Osteocyte (in vitro differentiated cells): ENCODE data around the gene BRD7. TPM values are rescaled to one million over a fixed set of nuclear protein-coding genes. Genes with fewer than 3 reads are reported as not detected.

ENCODE experiments used
- DNase-seq: peaks from one replicate; pipeline ENCODE4 v3.0.0; 2021; ENCODE audit warnings: mixed read lengths; ENCODE audit not compliant: unreplicated experiment; ENCODE audit errors: extremely low spot score
- H3K27ac Mint-ChIP-seq: one replicate; pipeline ENCODE4 v1.8.0; 2021; ENCODE audit warnings: mild to moderate bottlenecking, mixed read lengths; ENCODE audit not compliant: unreplicated experiment
- H3K27me3 Mint-ChIP-seq: one replicate; pipeline ENCODE4 v1.8.0; 2021; ENCODE audit warnings: mixed read lengths; ENCODE audit not compliant: unreplicated experiment
- H3K36me3 Mint-ChIP-seq: one replicate; pipeline ENCODE4 v1.8.0; 2021; ENCODE audit warnings: mixed read lengths; ENCODE audit not compliant: unreplicated experiment
- H3K4me1 Mint-ChIP-seq: one replicate; pipeline ENCODE4 v1.8.0; 2021; ENCODE audit warnings: mixed read lengths; ENCODE audit not compliant: unreplicated experiment
- H3K4me3 Mint-ChIP-seq: one replicate; pipeline ENCODE4 v1.8.0; 2021; ENCODE audit warnings: mild to moderate bottlenecking, moderate library complexity, mixed read lengths; ENCODE audit not compliant: unreplicated experiment
- H3K9me3 Mint-ChIP-seq: one replicate; pipeline ENCODE4 v1.8.0; 2021; ENCODE audit warnings: mixed read lengths; ENCODE audit not compliant: unreplicated experiment
- CTCF ChIP-seq: fragments of 200-600 bp; sonication (generic); IDR thresholded peaks from 2 replicates; pipeline ENCODE4 v1.5.0; 2021; ENCODE audit warnings: antibody characterized with exemption, mild to moderate bottlenecking, moderate library complexity
- total RNA-seq: library from RNA; stranded (reverse); gene quantifications from 2 replicates; pipeline ENCODE4 v1.2.1, GENCODE V29; 2021

The BRD7 gene
- total RNA-seq, 1 donor from 2014 or later = 72.3 TPM

DNA sequence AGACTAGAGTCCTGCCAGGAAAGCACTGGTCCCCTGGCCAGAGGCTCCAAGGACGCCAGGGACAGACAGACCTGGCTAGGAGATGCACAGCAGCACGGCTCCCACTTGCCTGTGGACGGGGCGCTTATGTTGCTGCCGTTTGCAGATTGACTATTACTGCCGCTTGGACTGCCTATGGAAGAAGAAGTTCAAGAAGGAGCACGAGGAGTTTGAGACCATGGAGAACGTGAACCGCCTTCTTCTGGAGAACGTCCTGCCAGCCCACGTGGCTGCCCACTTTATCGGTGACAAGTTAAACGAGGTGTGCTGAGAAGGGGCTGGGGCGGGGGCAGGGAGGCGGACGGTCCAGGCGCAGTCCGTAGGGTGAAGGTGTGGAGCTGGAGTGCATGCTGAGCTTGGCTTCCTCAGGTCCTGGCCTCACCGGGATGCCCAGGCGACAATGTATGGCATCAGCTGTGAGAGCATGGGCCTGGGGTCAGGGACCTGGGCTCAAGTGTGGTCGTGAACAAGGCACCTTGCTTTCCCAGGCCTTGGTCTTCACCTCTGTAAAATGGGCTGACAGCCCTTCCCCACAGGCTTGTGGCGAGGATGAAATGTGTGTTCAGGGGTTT, 56.8 kb downstream of the BRD7 start:
- Mint-ChIP-seq H3K4me3 (no peak overlapping the region), H3K27ac (no peak overlapping the region), H3K4me1 (peaks cover 15% of the 10 kb centered on the region), H3K9me3 (no peaks in the 10 kb centered on the region), H3K27me3 (no peaks in the 10 kb centered on the region), H3K36me3 (peaks cover 18% of the 10 kb centered on the region)
- DNase-seq = peak; percentile 77
- no peak for TF ChIP-seq CTCF

DNA sequence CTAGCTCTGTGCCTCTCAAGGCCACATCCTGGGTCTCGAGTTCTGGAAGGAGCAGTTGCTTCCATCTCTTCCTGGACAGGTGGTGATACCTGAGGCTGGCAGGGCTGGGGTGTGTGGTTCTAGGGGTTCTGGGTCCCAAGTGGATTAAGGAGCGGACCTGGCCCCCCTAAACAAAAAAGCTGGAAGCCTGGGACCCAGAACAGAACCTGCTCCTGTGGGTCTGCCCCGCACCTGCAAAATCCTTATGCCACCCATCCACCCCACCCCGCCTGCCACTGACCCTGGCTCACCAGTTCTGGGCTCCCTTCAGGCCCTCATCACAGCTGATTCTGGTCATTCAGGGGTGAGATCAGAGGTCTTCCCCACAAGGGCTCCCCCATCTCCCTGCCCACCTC, 57.7 kb downstream of the BRD7 start:
- no peak for DNase-seq
- H3K9me3 Mint-ChIP-seq = no peaks in the 10 kb centered on the region
- no peaks in the 10 kb centered on the region for H3K27me3 Mint-ChIP-seq
- H3K4me3 Mint-ChIP-seq = no peak overlapping the region
- H3K27ac Mint-ChIP-seq = no peak overlapping the region
- peaks cover 18% of the 10 kb centered on the region for H3K36me3 Mint-ChIP-seq
- H3K4me1 Mint-ChIP-seq = peaks cover 9% of the 10 kb centered on the region
- TF ChIP-seq CTCF = no peak

DNA sequence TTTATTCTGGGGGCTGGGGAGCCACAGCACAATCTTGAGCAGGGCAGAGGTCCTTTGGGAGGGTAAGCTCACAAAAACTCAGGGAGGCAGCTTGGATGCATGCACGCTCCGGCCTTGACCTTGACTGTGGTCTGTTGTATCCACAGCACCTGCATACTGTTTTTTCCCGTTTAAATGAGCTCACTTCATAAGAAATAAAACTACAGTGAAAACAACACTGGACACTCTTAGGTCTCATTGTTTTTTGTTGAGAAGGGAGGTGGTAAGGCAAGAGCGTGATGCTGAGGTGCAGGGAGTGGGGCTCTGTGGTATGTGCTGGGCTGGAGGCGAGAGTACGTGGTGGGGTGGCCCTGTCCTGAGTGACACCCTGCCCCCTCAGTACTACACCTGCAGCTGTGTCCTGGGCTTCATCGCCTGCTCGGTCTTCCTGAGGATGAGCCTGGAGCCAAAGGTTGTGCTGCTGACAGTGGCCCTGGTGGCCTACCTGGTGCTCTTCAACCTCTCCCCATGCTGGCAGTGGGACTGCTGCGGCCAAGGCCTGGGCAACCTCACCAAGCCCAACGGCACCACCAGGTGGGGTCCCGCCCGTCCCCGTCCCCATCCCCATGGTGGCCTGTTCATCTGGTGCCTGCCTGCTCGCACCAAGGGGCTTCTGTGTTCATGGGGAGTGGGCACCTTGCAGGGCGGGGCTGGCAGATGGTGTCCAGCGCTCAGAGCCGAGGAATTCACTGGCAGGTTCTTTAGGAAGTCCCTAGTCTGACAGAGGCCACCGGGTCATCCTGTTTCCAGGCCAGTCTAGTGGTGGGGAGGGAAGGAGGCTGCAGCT, 58.3 kb downstream of the BRD7 start:
- no peak for TF ChIP-seq CTCF
- Mint-ChIP-seq H3K9me3 (no peaks in the 10 kb centered on the region), H3K4me1 (peaks cover 3% of the 10 kb centered on the region), H3K27me3 (no peaks in the 10 kb centered on the region), H3K36me3 (peaks cover 18% of the 10 kb centered on the region), H3K27ac (no peak overlapping the region), H3K4me3 (no peak overlapping the region)
- DNase-seq = peak; percentile 79

- Mint-ChIP-seq H3K27ac (no peak overlapping the region), H3K9me3 (no peaks in the 10 kb centered on the region), H3K27me3 (no peaks in the 10 kb centered on the region), H3K36me3 (peaks cover 13% of the 10 kb centered on the region), H3K4me1 (no peaks in the 10 kb centered on the region), H3K4me3 (no peak overlapping the region)
- no peak for TF ChIP-seq CTCF
- peak; percentile 78 for DNase-seq
These were observed 59.1 kb downstream of the BRD7 start for GRCh38 chr16:50309527-50310307.

GRCh38 chr16:50309156-50309526, 59.6 kb downstream of the BRD7 start:
- no peak for TF ChIP-seq CTCF
- H3K27me3 Mint-ChIP-seq = no peaks in the 10 kb centered on the region
- no peaks in the 10 kb centered on the region for H3K9me3 Mint-ChIP-seq
- no peak overlapping the region for H3K4me3 Mint-ChIP-seq
- H3K27ac Mint-ChIP-seq = no peak overlapping the region
- no peaks in the 10 kb centered on the region for H3K4me1 Mint-ChIP-seq
- no peak for DNase-seq
- H3K36me3 Mint-ChIP-seq = peaks cover 10% of the 10 kb centered on the region
